A673 (cell line): ENCODE results near the gene TNS3.

Experiments used
- CTCF ChIP-seq: fragments of 300-800, 200-600 bp; sonication (generic); conservative IDR thresholded peaks from 2 replicates; pipeline ENCODE4 v1.5.1; 2017; ENCODE audit warnings: low read depth, mild to moderate bottlenecking, antibody characterized with exemption, low read length, moderate library complexity, mixed read lengths
- EZH2 ChIP-seq: fragments of 200-600 bp; sonication (generic); IDR thresholded peaks from 2 replicates; pipeline ENCODE4 v1.6.1; 2017; ENCODE audit warnings: borderline replicate concordance, low read depth, mild to moderate bottlenecking, mixed read lengths, antibody characterized with exemption, low read length; ENCODE audit not compliant: poor library complexity, severe bottlenecking

- TF ChIP-seq CTCF, result no peak
- TF ChIP-seq EZH2, result no peak
Observed at GRCh38 chr7:47357863-47358262, 224.0 kb downstream of the TNS3 start.
